GM19035 (cell line): ENCODE measurements around the gene GABRG3.
"Not testable (repeated sequence)": the region's sequence is repeated elsewhere in the genome, so short reads cannot be mapped to it uniquely, and the experiment has no call there.

ENCODE experiments used
- ATAC-seq: cut with Tn5 transposase; IDR thresholded peaks from one replicate; pipeline ENCODE4 v1.9.1; 2021; ENCODE audit not compliant: unreplicated experiment

Gene GABRG3

GRCh38 chr15:27172821-27173220 lies 201.8 kb downstream of the GABRG3 start:
- no peak for ATAC-seq

GRCh38 chr15:27175472-27176153 lies 204.6 kb downstream of the GABRG3 start:
- ATAC-seq: no peak

DNA sequence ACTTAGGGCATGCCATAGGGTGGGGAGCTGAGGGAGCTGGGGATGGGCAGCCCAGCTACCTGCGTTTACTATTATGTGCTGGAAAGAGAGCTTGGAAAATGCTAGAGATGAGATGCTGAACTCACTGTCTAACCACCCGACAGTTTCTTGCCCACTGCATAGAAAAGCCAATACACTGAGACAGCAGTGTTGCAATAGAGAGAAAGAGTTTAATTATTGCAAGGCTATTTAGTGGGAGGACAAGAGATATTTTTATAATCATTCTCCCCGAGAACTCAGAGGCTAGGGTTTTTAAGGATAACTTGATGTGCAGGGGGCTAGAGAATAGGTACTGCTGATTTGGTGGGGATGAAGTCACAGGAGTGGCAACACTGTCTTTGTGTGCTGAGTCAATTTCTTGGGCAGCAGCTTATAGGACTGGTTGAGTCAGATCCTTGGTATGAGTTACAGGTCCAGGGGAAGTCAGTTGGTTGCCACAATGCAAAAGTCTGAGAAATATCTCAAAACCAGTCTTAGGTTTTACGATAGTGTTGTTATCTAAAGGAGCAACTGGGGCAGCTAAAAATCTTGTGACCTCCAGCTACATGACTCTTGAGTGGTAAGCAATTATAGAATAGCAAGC lies 205.9 kb downstream of the GABRG3 start:
- no peak for ATAC-seq

DNA sequence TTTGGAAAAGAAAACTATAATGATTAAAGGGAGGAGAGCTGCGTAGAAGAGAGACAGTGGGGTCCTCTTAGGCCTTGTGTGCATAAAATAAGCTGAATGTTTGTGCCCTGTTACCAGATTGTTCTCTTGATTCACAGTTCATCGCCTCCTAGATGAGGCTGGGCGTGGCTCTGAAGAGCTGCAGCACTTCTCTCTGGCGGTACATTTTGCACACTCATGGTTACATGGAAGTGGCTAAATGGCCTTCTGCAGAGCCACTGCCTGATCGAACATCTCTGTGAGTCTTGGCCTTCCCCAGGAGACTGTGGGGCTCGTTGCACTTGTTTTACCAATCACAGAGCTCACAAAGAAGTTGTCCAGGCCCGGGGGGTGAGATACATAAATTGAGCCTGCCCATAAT lies 208.8 kb downstream of the GABRG3 start:
- no peak for ATAC-seq

DNA sequence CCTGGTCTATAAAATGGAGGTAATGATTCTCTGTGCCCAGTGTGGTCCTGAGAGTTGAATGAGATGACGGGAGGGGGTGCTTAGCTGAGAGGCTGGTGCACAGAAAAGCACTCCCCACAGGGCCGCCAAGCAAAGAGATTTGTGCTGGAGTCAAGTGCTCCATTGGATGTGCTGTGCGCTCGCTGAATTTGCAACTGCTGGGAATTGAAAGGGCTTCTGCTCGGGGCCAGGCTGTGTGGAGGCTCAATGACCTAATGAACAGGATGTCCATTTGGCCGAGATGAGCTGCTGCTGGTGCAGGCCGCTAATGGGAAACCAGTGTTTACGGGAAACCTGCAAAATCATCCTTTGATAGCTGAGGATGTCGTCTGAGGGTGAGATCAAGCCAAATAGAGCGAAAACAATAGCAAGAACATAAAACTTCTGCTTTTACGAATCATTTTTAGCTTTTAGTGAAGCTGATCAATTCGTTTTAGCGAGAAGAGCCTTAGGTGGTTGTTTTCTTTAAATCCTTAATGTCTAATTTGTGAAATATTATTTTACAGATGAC lies 211.7 kb downstream of the GABRG3 start:
- ATAC-seq: no peak

- no peak for ATAC-seq
Observed at GRCh38 chr15:27183201-27183600, 212.2 kb downstream of the GABRG3 start.

DNA sequence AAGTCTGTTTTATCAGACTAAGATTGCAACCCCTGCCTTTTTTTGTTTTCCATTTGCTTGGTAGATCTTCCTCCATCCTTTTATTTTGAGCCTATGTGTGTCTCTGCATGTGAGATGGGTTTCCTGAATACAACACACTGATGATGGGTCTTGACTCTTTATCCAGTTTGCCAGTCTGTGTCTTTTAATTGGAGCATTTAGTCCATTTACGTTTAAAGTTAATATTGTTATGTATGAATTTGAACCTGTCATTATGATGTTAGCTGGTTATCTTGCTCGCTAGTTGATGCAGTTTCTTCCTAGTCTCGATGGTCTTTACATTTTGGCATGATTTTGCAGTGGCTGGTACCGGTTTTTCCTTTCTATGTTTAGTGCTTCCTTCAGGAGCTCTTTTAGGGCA lies 220.5 kb downstream of the GABRG3 start:
- not testable (repeated sequence) for ATAC-seq

DNA sequence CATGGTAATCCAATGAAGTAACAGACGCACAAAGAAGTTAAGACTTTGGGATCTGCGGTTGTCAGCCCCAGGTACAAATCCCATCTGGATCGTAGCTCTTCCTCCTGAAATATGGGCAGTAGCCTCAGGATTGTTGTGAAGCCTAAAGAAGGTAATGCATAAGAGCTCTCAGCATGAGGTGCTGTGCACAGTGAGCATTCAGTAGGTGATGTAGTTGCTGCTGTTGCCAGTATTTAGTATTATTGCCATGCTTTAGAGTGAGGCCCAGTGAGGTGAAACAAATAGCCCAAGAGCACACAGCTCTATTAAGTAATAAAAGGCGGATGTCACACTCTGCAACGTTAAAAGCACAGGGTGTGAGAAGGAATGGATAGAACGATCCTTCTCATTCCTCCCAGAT lies 225.7 kb downstream of the GABRG3 start:
- no peak for ATAC-seq

DNA sequence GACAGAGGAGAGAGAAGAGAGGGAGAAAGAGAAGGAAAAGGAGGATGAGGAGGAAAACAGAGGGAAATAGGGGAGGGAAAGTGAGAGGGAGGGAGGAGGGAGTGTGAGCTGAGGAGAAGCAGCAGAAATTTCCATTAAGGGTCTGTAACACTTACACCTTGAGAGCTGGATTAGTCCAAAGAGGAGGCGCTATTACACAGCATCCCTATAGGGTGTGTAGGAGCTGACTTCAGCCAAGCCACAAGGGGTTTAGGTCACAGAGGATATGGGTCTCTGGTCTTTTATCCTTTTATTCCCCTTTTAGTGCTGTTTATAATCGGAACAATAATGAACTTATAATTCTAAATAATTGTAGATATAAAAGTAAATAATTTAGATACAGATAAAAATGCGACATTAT lies 230.4 kb downstream of the GABRG3 start:
- no peak for ATAC-seq

DNA sequence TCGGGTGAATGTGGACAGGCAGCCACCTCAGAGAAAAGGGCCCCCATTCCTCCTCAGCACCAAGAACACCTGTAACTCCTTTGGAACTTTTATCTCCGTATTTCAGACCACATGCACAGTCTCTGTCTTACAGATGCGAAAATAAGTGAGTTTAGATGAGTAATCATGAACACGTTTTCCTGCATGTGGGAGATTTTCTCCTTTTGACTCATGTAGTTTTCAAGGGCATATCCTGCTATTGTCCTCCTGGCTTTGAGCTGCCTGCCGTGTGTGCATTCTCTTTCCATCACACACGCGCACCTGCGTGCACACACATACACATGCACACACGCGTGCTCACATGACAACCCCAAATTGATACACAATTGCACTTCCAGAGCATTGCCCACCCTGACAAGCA lies 239.2 kb downstream of the GABRG3 start:
- ATAC-seq: no peak

GRCh38 chr15:27214032-27214431 lies 243.1 kb downstream of the GABRG3 start:
- ATAC-seq: no peak

DNA sequence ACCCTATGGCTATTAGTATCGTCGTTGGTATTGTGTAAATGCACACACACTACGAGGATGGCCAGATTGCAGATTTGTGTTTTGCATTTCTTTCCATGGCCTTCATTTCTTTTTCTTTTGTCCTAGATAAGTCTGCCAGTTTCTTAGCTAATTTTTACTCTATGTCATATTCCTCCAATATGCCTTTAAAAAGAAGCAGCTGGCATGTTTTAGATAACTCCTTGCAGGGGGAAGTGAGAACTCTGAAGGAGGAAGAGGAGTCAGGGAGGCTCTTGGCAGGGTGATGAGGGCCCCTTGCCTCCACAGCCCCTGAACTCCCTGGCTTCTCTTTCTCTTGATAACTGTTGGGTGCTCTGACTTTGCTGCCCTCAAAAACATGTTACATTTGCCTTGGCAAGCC lies 244.0 kb downstream of the GABRG3 start:
- ATAC-seq: no peak

- no peak for ATAC-seq
Observed at GRCh38 chr15:27218426-27218825, 247.4 kb downstream of the GABRG3 start.

- ATAC-seq: no peak
Observed at GRCh38 chr15:27219636-27220035, 248.7 kb downstream of the GABRG3 start.

DNA sequence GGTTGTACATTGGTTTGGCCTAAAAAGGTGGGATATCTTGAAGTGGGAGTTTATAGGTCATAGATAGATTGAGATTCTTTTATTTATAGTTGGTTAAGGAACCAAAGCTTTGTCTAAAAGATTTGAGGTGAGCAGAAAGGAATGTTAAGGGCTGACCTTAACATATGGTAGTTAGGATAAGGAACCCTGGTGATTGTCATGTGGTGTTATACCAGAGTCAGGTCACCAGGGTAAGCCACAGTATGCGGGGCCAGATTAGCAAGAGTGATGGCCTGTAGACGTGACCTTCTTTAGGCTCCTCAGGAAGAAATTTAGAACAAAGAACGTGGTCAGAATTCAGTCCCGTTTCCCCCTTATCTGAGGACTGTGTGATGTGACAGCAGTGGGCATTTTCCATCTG lies 249.2 kb downstream of the GABRG3 start:
- ATAC-seq: no peak

DNA sequence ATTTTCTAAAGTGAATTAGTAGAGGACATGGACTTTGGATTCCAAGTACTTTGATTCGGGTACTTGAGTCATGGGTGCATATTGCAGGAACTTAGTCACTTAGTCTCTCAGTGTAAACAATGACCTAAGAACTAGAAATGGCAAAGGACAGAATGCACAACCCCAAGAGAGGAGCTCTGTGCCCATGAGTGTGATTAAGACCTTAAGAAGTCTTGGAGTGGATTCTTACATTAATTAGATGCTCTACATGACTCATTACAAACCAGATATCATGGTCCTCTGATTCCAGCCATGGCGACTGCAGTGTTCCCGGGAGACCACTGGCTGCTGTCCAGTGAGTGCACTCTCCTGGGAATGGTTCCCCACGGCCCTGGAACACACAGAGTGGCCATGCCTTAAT lies 251.5 kb downstream of the GABRG3 start:
- no peak for ATAC-seq

DNA sequence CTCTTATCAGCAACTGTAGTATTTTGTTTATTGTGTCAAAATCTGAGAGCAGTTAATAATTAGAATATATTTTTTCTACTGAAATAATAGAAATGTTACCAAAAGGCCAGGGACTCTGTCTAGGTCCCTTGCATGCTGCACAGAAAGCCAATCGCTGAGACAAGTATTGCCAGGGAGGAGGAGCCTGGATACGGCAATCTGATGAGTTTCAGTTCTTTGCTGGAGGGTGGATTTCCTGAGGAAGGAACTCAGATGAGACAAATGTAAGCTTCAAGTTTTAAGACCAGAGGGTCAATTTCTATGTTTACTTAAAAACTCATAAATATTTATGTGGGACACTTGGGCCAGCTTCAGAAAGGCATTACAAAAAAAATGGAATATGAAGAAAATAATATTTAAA lies 252.2 kb downstream of the GABRG3 start:
- no peak for ATAC-seq

GRCh38 chr15:27231811-27232210 lies 260.8 kb downstream of the GABRG3 start:
- no peak for ATAC-seq

GRCh38 chr15:27232876-27233275 lies 261.9 kb downstream of the GABRG3 start:
- no peak for ATAC-seq

GRCh38 chr15:27234593-27234992 lies 263.6 kb downstream of the GABRG3 start:
- no peak for ATAC-seq

GRCh38 chr15:27235161-27235560 lies 264.2 kb downstream of the GABRG3 start:
- no peak for ATAC-seq

- ATAC-seq: no peak
Observed at GRCh38 chr15:27235681-27236080, 264.7 kb downstream of the GABRG3 start.
